ENCODE results near the gene BCL2L2.
"Not testable (repeated sequence)": the region's sequence is repeated elsewhere in the genome, so short reads cannot be mapped to it uniquely, and the experiment has no call there.

BCL2L2 gene

DNA sequence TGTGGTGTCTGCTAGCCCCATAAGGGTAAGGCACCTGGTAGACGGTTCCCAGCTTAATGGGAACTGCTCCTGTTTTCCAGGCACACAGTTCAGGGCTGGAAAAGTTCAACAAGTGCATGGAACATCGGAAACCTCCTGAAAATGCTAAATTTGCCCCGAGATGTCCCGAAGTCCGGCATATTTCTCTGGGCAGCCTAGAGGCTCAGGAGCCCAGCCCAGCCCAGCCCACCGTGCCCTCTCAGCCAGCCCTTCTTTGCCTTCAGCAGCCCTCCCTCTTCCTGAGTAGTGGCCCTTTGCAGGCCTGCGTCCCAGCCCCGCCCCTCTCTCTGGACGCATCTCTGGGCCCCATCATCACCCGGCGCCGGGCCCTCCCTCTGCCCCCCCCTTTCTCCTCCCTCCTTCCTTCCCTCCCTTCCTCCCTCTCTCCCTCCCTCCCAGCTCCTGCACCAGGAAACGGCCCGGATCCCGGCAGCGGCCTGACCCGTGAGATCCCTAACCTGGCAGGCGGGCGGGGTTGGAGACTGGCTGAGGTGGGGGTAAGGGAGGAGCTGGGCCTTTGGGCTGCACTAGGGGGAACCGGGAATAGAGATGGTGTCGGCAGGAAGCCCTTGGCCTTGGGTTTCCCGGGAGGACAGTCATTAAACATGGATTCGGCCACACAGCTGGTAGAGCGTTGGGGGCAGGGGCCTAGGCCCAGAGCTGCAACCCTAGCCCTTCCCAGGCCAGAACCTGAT is at the start of gene BCL2L2:
Gene BCL2L2, plus strand, starts transcription at position 422 of the 734 bp plus-strand sequence. CDS start 935 bp downstream, outside the sequence.
- DNase-seq: peak; percentile 77 to 80

- DNase-seq: no peak
These were observed 48.4 kb upstream of the BCL2L2 start for GRCh38 chr14:23258256-23258655.

- no peak for DNase-seq
These were observed 47.2 kb upstream of the BCL2L2 start for GRCh38 chr14:23259426-23259825.

DNA sequence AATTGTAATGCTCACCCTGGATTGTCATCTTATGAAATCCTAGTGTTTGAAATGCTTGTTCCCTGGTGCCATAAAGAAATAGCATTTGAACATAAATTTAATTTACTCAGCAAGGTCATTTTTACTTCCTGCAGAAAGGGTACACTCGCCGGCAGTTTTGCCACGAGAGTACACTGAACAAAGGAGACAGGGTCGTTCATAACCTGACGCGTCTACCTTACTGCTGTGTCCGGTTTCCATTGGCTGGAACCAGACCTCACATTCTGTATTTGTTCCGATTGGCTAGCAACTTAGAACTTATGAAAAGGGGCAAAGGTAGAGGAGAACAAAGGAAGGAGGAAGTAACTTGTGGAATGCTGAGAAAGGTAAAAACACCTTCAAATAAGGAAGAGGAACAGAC is 45.8 kb upstream of the BCL2L2 start:
- not testable (repeated sequence) for DNase-seq

DNA sequence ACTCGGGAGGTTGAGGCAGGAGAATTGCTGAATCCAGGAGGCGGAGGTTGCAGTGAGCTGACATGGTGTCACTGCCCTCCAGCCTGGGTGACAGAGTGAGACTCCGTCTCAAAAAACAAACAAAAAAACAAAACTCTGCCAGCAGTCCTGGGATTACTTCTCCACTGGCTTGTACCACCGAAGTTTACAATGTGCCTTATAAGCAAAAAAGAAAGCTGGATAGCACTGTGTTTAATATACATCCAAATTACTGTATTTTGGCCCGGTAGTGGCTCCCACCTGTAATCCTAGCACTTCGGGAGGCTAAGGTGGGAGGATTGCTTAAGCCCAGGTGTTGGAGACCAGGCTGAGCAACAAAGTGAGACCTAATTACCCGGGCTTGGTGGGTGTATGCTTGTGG is 37.4 kb upstream of the BCL2L2 start:
- DNase-seq: no peak

DNA sequence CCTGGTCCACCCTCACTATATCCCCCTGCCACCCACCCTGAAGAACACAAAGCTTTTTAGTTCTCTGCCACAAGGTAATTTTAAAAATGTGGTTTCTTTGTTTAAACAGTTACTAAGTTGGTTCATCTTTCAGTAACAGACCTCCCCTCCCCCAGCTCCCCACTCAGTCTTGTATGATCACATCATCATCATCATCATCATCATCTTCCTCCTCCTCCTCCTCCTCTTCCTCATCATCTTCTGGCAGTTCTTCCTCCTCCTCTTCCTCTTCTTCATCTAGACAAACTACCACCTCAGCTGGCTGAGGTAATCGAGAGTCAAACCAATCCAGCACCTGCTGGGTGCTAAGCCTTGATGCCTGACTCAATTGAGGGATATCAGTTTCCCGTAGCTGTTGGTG is 31.2 kb upstream of the BCL2L2 start:
- DNase-seq: no peak

DNA sequence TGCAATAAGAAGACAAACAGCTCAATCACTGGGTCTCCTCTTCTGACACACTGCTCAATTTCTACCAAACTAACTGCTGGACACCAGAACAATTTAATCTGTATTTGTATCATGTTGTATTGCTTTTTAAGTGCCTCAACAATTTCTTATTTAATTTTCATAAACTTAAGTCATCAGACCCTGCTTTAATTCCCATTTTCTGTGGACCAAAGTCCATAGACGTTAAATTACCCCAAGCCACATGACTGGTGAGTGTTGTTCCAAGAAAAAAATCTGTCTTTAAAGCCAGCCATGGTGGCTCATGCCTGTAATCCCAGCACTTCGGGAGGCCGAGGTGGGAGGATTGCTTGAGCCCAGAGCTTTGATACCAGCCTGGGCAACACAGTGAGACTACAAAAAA is 29.4 kb upstream of the BCL2L2 start:
- no peak for DNase-seq

DNA sequence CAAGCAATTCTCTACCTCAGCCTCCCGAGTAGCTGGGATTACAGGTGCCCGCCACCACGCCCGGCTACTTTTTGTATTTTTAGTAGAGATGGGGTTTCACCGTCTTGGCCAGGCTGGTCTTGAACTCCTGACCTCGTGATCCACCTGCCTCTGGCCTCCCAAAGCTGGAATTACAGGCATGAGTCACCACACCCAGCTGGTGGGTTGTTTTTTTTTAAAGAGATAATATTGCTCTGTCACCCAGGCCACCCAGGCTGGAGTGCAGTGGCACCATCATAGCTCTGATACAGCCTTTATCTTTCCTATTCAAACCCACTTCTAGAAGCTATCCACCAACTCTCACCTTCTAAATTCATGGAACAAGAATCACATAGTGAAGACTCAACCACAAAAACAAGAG is 28.7 kb upstream of the BCL2L2 start:
- DNase-seq: not testable (repeated sequence)

DNA sequence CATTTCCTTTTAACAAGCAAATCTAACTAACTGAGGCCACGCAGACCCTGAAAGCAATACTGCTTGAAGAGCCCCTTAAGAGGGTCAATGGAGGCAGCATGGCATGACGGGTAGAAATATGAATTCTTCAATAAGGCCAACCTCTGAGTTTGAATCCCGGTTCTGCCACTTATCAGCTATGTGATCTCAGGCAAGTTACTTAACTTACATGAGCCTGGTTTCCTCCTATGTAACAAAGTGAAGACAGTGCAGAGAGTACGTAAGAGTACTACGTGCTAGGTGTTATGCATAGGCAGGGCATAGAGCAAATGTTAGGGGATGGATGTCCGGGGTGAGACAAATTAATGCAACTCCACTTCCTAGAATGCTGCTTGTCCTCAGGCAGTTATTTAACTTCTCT is 25.4 kb upstream of the BCL2L2 start:
- DNase-seq: no peak

GRCh38 chr14:23284654-23285529 is 21.7 kb upstream of the BCL2L2 start:
- no peak for DNase-seq

GRCh38 chr14:23285530-23286019 is 21.1 kb upstream of the BCL2L2 start:
- no peak for DNase-seq

DNA sequence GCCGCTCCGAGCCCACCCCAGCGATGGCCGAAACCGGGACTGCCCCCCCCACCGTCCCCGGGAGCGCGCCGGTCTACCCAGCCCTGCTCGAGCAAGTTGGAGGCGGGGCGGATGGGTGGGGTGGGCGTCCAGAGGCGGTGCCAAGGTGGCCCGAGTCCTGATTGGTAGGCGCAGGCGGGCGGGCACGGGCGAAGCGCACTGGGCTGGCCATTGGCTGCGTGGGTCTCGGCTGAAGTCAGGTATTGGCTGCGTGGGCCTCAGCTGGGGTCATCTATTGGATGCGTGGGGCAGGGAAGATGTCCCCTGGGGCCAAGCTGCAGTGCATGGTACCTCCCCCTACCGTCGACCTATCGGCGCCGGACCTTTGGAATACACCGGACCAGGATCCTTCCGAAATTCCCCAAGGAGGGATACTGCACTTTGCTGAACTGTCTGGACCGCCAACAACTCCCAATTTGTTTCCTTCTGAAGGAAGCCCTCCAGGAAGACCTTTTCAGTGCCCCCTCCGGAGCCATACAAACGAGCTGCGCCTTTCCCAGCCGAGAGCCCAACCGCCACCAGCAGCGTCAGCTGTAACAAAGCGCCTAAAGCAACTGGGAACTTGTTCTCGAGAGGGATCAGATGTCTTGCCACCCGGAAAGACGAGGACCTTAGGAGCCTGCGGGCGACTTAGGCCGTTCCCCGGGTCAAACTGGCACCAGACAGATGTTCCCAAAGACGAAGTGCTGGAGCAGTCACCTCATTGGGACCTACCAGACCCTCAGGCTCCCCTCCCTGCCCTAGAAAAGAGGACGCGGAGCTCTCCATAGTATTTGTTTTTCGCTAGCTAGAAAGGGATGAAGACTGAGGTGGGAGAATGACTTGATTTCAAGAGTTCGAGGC is 20.4 kb upstream of the BCL2L2 start, which contains the start of gene HOMEZ:
Gene HOMEZ, minus strand, starts transcription at position 113 of the 882 bp plus-strand sequence. CDS start 180 bp downstream, outside the sequence.
- DNase-seq: peak; percentile 98 to 99

GRCh38 chr14:23286902-23287479 is 19.6 kb upstream of the BCL2L2 start:
- no peak for DNase-seq

- DNase-seq: peak; percentile 48 to 66
These were observed 11.7 kb upstream of the BCL2L2 start for GRCh38 chr14:23294734-23295561.

DNA sequence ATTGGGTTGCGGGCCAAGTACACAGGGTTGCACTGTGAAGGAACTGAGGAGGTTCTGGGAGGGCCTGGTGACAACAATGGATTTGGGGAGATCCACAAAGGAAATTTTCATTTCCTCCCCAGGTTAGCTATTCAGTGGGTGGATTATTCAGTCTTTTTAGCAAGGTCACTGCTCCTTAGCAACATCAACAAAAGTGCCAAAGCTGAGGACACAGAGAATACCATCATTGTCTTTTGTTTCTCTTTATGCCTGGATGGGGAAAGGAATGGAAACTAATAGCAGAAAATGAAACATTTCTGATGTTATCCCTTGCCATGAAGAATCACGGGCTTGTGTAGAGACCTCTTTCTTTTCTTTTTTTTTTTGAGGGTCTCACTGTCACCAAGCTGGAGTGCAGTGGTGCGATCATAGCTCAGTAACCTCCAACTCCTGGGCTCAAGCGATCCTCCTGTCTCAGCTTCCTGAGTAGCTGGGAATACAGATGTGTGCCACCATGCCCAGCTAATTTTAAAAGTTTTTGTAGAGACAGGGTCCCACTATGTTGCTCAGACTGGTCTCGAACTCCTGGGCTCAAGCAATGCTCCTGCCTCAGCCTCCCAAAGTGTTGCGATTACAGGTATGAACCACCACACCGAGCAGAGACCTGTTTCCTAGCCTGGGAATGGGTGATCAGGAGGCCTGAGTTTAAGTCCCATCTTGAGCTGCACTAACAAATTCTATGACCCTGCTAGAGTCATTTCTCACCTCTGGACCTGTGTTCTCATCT is 10.4 kb upstream of the BCL2L2 start:
- DNase-seq: no peak

GRCh38 chr14:23297096-23297495 is 9.5 kb upstream of the BCL2L2 start:
- no peak for DNase-seq

- no peak for DNase-seq
These were observed 8.9 kb upstream of the BCL2L2 start for GRCh38 chr14:23297611-23298277.

DNA sequence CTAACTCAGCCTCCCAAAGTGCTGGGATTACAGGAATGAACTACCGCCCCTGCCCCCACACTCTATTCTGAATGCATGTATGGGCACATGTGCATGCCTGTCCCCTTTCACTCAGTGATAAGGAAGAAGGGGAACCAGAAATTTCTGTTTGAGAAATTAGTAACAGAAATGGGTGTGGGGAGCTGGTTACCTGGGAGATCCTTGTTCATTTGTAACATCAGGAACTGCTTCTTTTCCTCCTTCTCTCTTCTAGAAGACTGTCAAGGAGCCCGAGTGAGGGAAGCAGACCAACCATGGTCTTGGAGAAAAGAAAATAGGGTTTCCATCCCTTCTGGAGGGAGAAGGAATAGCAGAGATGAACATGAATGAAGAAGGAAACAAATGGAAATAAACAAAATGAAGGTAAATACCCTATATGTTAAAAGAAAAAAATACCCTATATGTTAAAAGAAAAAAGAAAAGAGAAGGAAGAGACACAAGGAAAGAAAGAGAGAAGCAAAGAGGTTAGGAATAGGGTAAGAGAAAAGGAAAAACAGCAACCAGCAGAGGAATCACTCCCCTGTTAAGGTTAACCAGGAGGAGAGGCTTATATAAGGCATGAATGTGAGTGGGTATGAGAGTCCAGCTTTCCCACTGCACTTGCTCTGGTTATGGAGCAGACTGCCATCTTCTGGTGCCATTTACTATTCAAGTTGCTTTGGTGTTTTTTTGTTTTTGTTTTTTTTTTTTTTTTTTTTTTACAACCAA is 7.2 kb upstream of the BCL2L2 start:
- DNase-seq: peak in 1 of 2 experiments; percentile 43

Measured in NCI-H446 (cell line).